ENCODE results near the gene DNM3. TPM values are rescaled to one million over a fixed set of nuclear protein-coding genes. Genes with fewer than 3 reads are reported as not detected.

Gene DNM3
- total RNA-seq, 1 experiment from 2014 or later = 2.7 TPM

- Histone ChIP-seq H3K79me1 (ENCODE audit: insufficient read depth, low read depth, low read length, poor library complexity, severe bottlenecking) (no peaks in the 10 kb centered on the region), H3K23me2 (ENCODE audit: insufficient read length, low read depth, low read length, poor library complexity, severe bottlenecking) (no peaks in the 10 kb centered on the region), H2BK20ac (ENCODE audit: low read depth, low read length, poor library complexity, severe bottlenecking) (no peak overlapping the region), H3K9me3 (ENCODE audit: control insufficient read depth, low read depth, low read length) (no peaks in the 10 kb centered on the region), H2BK5ac (ENCODE audit: insufficient read length, low read length) (no peak overlapping the region), H4K20me1 (ENCODE audit: control insufficient read depth, insufficient read depth, insufficient read length) (no peaks in the 10 kb centered on the region), H3K56ac (ENCODE audit: insufficient read length, low read depth, low read length) (no peak overlapping the region), H3K23ac (ENCODE audit: insufficient read length, low read depth, low read length) (no peak overlapping the region), H3K79me2 (ENCODE audit: insufficient read depth, low read length) (no peaks in the 10 kb centered on the region), H2BK120ac (ENCODE audit: low read depth, low read length, poor library complexity, severe bottlenecking) (no peak overlapping the region), H2BK12ac (ENCODE audit: insufficient read length, low read depth, low read length) (no peak overlapping the region), H3K27ac (ENCODE audit: insufficient read length, low read depth, low read length) (no peak overlapping the region), H3K27me3 (ENCODE audit: insufficient read depth, low read length) (no peaks in the 10 kb centered on the region), H2BK15ac (ENCODE audit: low read depth, low read length) (no peak overlapping the region), H3T11ph (ENCODE audit: low read length) (no peak overlapping the region), H3K4me2 (ENCODE audit: insufficient read depth, insufficient read length, low read length) (no peak overlapping the region), H4K5ac (ENCODE audit: insufficient read length, low read depth, low read length) (no peak overlapping the region), H3K4me1 (ENCODE audit: insufficient read depth, low read length) (0 out of 2 replicates have a peak, but pooled peaks cover 2% of the 10 kb centered on the region), H3K4ac (ENCODE audit: low read depth, low read length) (no peak overlapping the region), H3K14ac (ENCODE audit: insufficient read depth, low read length) (no peak overlapping the region), H3K9ac (ENCODE audit: extremely low read depth, insufficient read length, low read length) (no peak overlapping the region), H2AFZ (ENCODE audit: low read length) (no peak overlapping the region), H4K91ac (ENCODE audit: insufficient read length, low read depth, low read length) (no peak overlapping the region), H3K18ac (ENCODE audit: insufficient read length, low read depth, low read length) (no peak overlapping the region), H4K8ac (replicated peaks; ENCODE audit: insufficient read length, low read depth, low read length) (no peak overlapping the region), H2AK5ac (ENCODE audit: insufficient read length, low read length) (no peak overlapping the region)
- Mint-ChIP-seq H3K9me3 (no peaks in the 10 kb centered on the region), H3K36me3 (ENCODE audit: insufficient read depth in 1 of 3, low read depth in 3 of 3) (peaks cover 0 to 3% (median 0%) of the 10 kb centered on the region in 3 experiments; a peak in 1 of 7 replicates), H3K4me3 (no peak overlapping the region), H3K27ac (no peak overlapping the region), H3K27me3 (ENCODE audit: low read depth) (no peaks in the 10 kb centered on the region), H3K4me1 (peaks cover 23 to 29% of the 10 kb centered on the region in 2 experiments)
- no CpG with 5 or more reads among the region's 2 CpGs for WGBS (ENCODE audit: extremely low coverage, insufficient read length, low lambda C conversion rate)
- DNase-seq = no peak
- no peak for TF ChIP-seq CTCF (conservative IDR thresholded peaks at IDR 0.05)
Measured at GRCh38 chr1:171803045-171803444, 38.3 kb upstream of the DNM3 start.
